ENCODE data around the gene UFSP1.

UFSP1 gene

DNA sequence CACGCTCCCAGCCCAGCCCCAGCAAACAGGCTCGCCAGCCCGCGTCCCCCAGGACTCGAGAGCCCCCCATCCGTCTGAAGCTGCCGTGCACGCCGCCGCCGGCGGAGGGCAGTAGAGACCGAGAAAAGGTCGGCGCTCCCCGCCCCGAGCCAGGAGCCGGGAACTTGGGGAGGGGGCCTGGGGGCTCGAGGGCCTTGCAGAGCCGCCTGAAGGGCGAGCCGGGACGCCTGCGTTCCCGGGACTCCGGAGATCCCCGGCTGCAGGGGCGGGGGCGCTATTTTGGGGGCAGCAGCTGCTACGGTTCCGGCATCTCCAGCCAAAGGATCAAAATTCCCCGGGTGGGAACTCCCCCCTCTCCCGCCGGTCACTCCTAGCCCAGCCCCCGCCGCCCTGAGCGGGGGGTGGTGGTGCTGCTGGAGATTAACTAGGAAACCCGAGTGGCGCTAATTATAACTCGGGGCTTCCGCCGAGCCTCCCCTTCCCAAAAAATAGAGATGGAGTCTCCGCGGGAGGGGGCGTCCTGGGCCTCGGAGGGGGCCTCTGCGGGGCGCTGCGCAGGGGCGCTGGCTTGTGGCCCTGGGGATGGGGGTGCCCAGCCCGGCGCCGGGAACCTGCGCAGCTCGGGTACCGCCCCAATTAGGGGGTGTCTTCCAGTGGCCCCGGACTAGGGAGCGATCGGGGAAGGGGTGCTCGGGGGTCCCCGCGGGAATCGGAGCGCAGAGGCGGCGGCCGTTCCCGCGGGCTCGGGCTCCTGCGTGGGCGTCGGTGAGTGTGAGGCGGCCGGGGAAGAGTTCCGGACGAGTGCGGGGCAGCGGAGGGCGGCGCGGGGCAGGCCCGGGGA, 5.6 kb upstream of the UFSP1 start:
- DNase-seq, result no peak

DNA sequence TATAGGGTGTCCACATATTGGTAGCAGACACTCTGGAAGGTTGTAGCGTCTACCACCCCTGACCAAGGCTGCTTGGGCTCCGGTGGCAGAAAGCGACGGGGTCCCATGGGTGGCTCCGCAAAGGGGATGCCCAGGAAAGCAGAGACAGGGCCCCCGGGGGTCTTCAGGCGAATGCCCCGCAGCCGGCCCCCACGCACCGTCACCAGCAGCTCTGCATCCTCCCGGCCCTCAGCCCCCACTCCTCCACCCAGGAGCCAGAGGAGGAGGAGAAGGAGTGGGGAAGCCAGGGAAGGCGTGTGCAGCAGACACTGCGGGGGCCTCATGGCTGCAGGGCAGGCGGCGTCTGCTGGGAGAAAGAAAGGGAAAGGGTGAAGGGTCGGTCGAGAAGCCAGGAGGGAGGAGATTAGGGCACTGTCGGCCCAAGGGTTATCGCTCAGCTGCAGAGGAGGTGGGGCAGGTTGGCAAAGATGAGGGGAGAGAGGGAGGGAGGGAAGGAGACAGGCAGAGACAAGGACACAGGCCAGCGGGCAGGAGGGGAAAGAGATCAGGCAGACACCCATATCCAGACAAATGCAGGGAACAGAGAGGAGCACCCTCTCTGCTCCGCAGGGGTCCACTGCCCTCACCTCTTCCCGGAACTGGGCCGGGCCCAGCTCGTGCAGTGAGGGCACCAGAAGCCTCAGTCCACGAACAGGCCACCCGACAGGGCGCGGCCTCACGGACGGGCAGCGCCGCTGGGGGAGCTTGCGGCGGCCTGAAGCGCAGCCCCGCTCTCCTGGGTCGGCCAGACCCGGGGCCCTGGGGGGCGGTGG, 4.6 kb upstream of the UFSP1 start:
- no peak for DNase-seq

DNA sequence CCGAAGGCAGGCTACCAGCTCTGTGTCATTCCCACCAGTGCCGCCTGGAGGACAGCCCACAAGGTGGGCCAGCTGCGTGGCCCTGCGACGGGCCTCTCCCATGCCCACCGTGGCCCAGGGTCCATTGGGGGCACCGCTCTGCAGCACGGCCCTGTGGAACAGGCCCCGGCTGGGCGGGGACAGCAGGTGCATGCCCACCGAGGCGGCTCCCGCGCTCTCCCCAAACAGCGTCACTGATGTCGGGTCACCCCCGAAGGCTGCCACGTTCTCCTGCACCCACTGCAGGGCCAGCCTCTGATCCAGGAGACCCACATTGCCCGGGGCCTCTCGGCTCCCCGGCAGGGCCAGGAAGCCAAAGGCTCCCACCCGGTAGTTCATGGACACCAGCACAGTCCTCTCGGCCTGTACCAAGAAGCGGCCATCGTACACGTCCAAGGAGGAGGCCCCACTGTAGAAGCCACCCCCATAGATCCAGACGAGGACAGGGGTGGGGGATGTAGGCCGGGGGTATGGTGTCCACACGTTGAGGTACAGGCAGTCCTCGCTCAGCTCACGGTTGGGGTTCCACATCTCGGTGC, 3.9 kb upstream of the UFSP1 start:
- DNase-seq, result no peak

DNA sequence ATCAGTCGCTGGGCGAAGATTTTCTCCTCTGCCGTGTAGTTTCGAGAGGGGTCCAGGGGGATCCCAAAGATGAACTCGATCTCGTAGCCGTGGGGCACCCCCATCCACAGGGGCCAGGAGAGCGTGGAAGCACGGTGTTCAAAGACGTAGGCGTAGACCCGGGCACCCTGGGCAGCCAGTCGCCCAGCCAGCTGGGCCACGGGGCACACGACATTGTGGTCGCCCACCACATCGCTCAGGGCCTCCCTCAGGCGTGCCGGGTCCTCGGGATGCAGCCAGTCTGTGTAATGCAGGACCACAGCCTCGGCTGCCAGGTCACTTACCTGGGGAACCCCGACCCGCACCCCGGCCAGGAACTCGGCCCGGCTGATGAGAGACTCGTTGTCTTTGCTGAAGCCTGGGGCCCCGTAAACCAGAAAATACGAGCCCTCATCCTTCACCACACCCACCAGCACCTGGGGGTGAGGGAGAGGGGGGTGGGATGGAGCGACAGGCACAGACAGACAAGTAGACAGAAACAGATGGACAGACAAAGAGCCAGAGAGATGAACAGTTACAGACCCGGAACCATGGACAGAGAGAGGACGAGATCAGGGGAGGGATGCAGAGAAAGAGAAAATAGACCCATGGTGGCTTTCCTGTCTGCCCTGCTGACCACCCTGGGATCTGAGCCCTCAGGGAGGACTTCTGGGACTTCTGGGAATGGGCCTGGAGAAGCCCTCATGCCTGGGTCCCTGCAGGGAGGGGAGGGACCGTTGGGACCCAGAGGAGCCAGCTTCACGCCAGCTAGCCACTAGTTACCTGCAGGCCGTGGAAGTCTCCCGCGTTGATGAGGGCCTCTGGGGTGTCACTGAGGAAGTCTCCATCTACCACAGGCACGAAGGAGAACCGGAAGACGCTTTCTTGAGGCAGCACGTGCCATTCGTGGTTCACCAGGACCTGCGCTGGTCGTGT, 3.1 kb upstream of the UFSP1 start:
- no peak for DNase-seq

DNA sequence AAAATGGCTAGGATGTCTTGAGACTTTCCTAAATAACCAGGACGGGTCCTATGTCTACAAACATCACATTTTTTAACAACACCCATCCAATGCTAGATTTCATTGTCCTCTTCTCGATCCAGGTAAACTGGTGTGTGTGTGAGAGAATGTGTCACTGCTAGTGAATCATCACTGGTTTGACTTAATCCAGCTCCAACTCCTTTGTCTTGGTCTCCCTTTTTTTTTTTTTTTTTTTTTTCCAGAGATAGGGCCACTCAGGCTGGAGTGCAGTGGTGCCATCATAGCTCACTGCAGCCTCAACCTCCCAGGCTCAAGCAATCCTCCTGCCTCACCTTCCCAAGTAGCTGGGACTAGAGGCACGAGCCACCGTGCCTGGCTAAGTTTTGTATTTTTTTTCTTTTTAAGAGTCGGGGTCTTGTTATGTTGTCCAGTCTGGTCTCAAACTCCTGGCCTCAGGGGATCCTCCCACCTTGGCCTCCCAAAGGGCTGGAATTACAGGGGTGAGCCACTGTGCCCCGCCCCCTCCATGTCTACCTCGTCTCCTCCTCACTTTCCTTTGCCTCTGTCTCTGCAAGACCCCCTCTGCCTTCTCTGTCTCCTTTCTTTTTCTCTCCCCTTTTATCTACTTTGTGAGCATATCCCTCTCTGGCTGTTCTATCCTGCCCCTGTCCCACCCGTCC, 2.2 kb upstream of the UFSP1 start:
- DNase-seq, result no peak

DNA sequence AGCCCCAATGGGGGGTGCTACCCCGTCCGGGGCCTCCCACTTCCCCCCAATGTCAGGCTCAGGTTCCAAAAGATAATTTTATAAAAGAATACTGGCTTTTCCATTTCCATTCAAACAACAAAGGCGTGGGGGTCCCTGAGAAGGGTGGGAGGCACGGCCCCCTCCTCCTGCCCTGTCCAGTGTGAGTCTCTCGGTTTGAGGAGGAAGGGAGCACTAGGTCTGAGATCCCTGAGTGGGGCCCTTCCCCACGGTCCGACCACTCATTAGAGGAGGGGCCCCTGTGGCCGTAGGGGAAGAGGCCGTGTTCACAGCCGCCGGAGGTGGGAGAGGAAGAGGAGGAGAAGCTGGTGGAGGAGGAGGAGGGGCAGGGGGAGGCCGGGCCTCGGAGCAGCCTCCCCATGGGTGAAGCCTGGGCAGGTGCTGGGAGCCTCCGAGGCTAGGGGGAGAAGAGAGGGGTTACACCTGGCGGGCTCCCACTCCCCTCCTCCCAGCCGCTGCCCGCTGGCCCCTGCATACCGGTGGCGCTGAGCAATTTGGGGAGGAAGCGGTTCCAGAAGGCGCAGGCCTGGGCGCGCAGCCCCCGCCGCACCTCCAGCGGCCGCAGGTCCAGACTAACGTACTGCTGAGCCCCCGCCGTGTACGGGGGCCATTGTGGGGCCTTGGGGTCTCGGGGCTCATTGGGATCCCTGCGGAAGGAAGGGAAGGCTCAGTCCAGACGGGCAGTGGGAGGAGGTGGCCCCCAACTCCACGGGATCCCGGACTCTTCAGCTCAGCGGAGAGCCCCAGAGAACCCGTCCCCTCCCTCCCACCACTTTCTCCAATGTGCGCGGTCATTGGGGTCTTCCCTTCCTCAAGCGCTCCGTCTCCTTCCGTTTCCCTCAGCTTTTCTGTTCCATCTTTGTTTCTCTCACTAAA, 1.4 kb upstream of the UFSP1 start:
- no peak for DNase-seq

DNA sequence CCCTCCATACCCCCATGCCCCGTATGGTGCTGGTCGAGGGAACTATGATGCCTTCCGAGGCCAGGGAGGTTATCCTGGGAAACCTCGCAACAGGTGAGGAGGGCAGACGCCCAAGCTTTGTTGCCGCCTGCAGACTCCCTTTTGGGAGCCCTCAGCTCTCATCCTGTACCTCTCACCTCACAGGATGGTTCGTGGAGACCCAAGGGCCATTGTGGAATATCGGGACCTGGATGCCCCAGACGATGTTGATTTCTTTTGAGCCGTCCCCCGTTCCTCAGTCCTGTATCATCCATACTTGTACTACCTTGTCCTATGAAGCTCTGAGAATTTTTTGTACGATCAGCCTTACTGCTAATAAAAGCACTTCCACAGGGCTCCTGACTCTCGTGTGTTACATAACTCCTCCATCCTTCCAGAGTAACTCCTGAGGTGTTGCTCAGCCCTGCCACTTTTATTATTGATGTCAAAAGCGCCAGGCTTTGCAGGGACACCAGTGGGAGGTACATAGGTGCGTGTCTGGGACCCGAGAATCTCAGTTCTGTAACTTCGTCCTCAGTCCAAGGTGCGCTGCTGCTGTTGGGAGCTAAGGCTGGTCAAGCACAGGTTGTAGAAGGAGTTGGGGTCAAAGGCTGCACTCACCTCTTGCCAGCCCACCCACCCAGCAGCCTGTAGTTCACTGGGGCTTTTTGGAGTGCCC, 1.1 kb downstream of the UFSP1 start:
- no peak for DNase-seq

DNA sequence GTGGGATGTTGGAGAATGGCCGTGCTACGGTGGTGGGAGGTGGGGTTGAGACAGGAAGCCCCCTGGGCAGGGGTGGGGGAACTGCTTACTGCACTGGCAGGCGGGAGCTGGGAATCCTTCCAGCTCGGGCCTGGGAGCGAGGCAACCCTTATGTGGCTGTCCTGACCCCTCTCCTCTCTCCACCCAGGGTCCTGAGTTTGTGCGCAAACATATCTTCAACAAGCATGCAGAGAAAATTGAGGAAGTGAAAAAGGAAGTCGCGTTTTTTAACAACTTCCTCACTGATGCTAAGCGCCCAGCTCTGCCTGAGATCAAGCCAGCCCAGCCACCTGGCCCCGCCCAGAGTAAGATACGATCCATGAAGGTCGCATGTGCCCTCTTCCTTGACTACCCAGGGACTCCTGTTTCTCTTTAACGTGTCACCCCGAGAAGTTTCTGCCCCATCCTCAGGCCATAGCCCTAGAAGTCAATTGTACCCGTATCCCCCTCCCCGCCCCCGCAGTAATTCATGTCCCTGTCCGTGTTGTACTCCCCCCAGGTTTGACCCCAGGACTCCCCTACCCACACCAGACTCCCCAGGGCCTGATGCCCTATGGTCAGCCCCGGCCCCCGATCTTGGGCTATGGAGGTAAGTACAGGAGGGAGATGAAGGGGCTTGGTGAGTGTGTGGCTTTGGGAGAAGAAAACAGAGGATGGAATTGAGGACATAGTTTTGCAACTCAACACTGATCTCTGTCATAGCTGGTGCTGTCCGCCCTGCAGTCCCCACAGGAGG, 1.8 kb downstream of the UFSP1 start:
- DNase-seq, result no peak

DNA sequence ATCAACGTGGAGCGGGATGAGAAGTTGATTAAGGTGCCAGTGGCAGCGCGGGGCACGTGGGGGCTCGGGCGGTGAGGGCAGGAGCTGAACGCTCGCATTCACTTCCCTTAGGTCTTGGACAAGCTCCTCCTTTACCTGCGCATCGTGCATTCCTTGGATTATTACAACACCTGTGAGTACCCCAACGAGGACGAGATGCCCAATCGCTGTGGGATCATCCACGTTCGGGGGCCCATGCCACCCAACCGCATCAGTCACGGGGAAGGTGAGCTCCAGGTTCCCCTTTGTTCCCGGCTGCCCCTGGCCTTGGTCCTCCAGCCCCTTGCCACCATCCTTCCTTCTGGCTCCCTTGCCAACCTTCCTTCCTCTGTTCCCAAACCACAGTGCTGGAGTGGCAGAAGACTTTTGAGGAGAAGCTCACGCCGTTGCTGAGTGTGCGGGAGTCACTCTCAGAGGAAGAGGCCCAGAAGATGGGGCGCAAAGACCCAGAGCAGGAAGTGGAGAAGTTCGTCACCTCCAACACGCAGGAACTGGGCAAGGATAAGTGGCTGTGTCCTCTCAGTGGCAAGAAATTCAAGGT, 2.5 kb downstream of the UFSP1 start:
- DNase-seq, result no peak

DNA sequence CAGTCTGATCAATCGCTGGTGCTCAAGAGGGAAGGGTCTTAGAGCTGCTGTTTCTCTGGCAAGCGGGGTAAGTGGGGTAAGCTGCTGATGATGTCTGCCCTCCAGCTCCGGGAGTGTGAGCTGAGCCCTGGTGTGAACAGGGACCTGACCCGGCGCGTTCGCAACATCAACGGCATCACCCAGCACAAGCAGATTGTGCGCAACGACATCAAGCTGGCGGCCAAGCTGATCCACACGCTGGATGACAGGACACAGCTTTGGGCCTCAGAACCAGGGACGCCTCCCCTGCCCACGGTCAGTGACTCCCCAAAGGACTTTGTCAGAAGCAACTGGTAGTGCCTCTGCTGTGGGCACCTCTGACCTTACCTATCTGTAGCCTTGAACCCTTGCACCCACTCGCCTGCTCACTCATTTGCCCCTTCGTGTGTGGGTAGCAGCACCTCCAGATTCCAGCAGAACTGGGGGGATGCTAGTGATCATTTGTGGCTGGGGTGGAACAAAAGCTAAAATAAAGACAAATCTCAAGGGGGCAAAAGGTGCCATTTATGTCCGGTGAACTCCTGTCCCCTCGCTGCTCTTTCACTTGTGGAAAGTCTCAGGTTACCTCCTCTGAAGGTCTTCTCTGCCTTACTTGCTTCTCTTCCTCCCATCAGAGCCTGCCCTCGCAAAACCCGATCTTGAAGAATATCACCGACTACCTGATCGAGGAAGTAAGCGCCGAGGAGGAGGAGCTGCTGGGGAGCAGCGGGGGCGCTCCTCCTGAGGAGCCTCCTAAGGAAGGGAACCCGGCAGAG, 3.2 kb downstream of the UFSP1 start:
- DNase-seq, result no peak

DNA sequence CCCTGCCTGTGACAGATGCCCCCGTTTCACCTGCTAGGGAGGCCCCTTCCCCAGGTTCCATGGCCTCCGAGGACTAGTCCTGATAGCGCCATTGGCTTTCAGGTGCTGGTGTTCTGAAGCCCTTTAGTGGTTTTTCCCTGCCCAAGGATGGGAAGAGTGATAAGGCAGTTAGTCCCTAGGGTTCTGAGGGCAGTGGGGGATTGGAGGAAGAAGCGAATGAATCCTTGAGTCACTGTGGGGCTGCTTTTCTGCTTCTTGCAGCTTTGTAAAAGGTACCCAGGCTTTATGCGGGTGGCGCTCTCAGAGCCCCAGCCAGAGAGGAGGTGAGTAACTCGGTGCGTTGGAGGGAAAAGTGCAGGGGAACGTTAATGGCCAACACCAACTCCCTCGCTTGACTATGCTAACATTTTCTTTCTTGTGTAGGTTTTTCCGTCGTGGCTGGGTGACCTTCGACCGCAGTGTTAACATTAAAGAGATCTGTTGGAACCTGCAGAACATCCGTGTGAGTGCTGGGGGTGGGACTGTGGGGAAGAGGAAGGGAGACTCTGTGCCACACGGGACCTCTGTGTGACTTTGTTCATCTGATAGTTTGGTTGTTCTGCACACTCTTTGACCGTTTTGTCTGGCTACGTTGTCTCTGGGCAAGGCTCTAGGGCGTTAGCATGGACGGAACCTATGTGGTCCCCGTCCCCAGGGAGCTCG, 3.9 kb downstream of the UFSP1 start:
- DNase-seq, result no peak

DNA sequence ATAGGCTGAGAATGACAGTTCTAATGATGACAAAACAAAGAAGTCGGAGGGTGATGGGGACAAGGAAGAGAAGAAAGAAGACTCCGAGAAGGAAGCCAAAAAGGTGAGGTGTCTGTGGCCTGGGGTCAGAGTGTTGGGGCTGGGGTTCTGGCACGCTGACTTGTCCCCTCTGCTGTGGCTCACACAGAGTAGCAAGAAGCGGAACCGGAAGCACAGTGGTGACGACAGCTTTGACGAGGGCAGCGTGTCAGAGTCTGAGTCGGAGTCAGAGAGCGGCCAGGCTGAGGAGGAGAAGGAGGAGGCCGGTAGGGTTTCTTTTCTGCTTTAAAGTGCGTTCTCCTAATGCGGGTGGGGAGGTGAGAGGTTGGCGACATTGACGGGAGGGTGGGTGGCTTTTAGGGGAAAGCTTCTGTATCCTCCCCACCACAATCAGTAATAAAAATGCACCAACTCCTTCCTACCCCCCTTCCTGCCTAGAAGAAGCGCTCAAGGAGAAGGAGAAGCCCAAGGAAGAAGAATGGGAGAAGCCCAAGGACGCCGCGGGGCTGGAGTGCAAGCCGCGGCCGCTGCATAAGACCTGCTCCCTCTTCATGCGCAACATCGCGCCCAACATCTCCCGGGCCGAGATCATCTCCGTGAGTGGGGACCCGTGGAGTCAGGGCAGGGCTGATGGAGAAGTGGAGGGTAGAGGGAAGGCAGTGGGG, 4.6 kb downstream of the UFSP1 start:
- DNase-seq, result no peak

DNA sequence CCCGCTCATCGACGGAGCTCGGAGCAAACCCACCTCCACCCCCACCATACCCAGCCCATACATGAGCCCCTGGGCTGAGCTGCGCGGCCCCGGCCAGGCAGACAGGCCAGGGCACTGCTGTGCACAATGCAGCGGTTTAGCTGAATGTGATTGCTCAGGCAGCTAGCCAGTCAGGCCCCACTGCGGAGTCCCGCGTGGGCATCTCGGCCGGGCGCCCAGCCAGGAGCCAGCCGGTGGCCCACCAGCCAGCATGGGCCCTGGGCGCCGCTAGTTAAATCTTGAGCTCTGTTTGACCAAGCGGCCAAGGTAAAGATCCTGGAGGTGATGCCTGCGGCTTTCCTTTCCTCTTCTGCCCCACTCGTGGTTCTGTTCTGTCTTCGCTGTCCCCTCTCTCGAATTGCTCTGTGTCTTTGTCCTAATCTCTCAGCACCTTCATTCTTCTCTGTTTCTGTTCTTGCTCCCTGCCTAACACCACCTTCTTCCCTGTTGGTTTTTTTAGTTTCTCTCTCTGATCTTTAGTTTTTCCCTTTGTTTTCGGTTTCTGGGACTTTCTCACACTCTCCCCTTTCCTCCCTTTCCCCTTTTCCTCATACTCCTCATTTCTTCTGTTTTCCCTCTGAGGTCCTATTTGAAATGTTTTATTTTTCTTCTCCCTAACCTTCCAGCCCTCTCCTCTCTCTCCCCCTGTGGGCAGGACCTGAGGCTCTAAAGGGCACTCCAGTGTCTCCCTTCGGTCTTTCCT, 6.6 kb downstream of the UFSP1 start:
- no peak for DNase-seq

DNA sequence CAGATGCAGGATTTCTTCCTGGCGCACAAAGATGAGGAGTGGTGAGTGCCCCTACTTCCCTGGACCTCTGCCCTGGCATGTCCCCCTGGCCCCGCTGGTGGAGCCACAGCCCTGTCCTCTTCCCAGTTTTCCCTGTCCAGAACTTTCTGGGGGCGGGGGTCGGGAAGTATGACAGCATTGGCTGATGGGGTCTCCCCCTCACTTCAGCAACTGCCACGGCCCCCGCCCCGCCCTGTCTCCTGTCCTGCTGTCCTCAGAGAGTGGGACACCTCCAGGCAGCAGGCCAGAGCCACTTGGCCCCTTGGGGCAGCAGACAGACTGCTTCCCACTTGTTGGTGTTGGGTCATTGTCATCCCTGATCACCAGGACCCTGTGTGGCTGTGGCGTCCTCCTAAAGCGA, 7.3 kb downstream of the UFSP1 start:
- no peak for DNase-seq

DNA sequence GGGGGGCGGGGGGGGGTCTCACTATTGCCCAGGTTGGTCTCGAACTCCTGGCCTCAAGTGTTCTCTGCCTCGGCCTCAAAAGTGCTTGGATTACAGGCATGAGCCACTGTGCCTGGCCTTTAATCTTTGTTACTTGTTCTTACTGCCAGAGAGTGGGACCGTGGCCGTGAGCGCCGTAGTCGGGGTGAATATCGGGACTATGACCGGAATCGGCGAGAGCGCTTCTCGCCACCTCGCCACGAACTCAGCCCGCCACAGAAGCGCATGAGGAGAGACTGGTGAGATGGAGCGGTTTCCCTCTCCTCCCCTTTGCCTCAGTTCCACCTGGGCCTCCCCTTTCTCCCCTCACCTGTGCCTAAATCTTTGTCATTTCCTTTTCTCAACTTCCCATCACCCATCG, 8.4 kb downstream of the UFSP1 start:
- DNase-seq, result no peak

DNA sequence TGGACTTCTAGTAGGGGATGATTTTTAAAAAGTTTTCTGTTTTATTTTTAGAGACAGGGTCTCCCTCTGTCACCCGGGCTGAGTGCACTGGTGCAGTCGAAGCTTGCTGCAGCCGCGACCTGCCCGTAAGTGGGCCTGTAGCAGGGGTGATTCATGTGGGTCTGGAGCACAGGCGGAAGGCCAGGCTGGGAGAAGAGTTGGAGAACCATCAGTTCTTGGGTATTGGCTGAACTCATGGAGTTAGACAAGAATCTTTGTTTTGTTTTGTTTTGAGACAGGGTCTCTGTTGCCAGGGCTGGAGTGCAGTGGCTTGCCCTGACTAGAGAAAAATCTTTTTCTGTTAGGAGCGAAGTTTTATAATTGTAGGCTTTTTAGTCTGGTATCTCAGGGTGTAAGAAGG, 8.9 kb downstream of the UFSP1 start:
- no peak for DNase-seq
